CD4-positive, alpha-beta T cell (primary cell): ENCODE results near the gene C2orf76. TPM values are rescaled to one million over a fixed set of nuclear protein-coding genes. Genes with fewer than 3 reads are reported as not detected.

Experiments
- ATAC-seq: fragments of 200-7000 bp; cut with Tn5 transposase; one replicate; pipeline ENCODE4 v1.10.0; 2022; ENCODE audit warnings: mild to moderate bottlenecking; ENCODE audit not compliant: poor library complexity
- CTCF ChIA-PET: fragments of 350-600 bp; sonication (Branson Sonifier 250); formaldehyde crosslinking; loops from one replicate; lab custom pipeline; 2021; ENCODE audit warnings: antibody characterized with exemption, inconsistent platforms; lab: Charles Lee
- POLR2A ChIA-PET: fragments of 350-600 bp; sonication (Branson Sonifier 250); formaldehyde crosslinking; loops from one replicate; lab custom pipeline; 2021; ENCODE audit warnings: antibody characterized with exemption, inconsistent platforms; lab: Charles Lee
- DNase-seq, 14 experiments: peaks; one replicate each; pipeline ENCODE4 v3.0.0-alpha.2; 2013 to 2020; ENCODE audit warnings: mixed read lengths in 2 of 14
- H3K27ac ChIP-seq, 2 donors: one replicate each; pipeline versions ENCODE4 v1.5.1 to v1.7.0; 2013; ENCODE audit warnings: low read length in 2 of 2, low read depth in 1 of 2, mild to moderate bottlenecking in 1 of 2
- H3K27me3 ChIP-seq, 2 experiments: 1 replicate in 1 of 2; 2 replicates in 1 of 2; pipeline versions ENCODE4 v1.6.1 to v1.7.0; 2013; ENCODE audit warnings: low read length in 2 of 2, control low read depth in 1 of 2, mild to moderate bottlenecking in 1 of 2, moderate library complexity in 1 of 2; ENCODE audit not compliant: insufficient read depth in 2 of 2, control insufficient read depth in 1 of 2
- H3K36me3 ChIP-seq: one replicate; pipeline ENCODE4 v1.6.1; 2013; ENCODE audit warnings: low read length, control low read depth; ENCODE audit not compliant: insufficient read depth
- H3K4me1 ChIP-seq: one replicate; pipeline ENCODE4 v1.6.1; 2013; ENCODE audit warnings: low read length, control low read depth; ENCODE audit not compliant: insufficient read depth
- H3K4me3 ChIP-seq: one replicate; pipeline ENCODE4 v1.5.1; 2013; ENCODE audit warnings: mild to moderate bottlenecking, low read length, moderate library complexity
- H3K9me3 ChIP-seq, 2 experiments: 1 replicate in 1 of 2; 2 replicates in 1 of 2; pipeline versions ENCODE4 v1.6.1 to v1.7.0; 2013; ENCODE audit warnings: low read length in 2 of 2, mild to moderate bottlenecking in 2 of 2, control low read depth in 1 of 2, moderate library complexity in 1 of 2; ENCODE audit not compliant: control insufficient read depth in 1 of 2, insufficient read depth in 1 of 2
- H3K27ac Mint-ChIP-seq: one replicate; pipeline ENCODE4 v1.8.0; 2020; ENCODE audit warnings: mixed read lengths
- H3K27me3 Mint-ChIP-seq: one replicate; pipeline ENCODE4 v1.8.0; 2021; ENCODE audit warnings: mixed read lengths
- H3K36me3 Mint-ChIP-seq: one replicate; pipeline ENCODE4 v1.8.0; 2021; ENCODE audit warnings: low read depth, mixed read lengths
- H3K4me1 Mint-ChIP-seq: one replicate; pipeline ENCODE4 v1.8.0; 2021; ENCODE audit warnings: low read depth, mixed read lengths
- H3K4me3 Mint-ChIP-seq: one replicate; pipeline ENCODE4 v1.8.0; 2020; ENCODE audit warnings: mild to moderate bottlenecking, mixed read lengths
- H3K9me3 Mint-ChIP-seq: one replicate; pipeline ENCODE4 v1.8.0; 2020; ENCODE audit warnings: mixed read lengths
- CTCF ChIP-seq: fragments of 200-600 bp; IDR thresholded peaks from one replicate; pipeline ENCODE4 v1.8.0; 2022; ENCODE audit warnings: antibody characterized with exemption, mild to moderate bottlenecking
- intact Hi-C, 2 experiments: fragments of 100-400 bp; cut with DNase I in 1 of 2; cut with micrococcal nuclease in 1 of 2; formaldehyde crosslinking; loops; one replicate each; pipeline versions ENCODE4 v1.15.1 to v1.9.0; 2023 to 2025; cut with DNase I, micrococcal nuclease
- total RNA-seq, 174 experiments: library from RNA in 2 of 174; stranded (reverse) in 2 of 174; gene quantifications; one replicate each; pipeline ENCODE4 v1.2.3 and lab custom pipeline; 2021 to 2026

C2orf76 gene
- total RNA-seq, 2 experiments from 2014 or later = 2.8 to 4.5 TPM

GRCh38 chr2:119311371-119311770 lies 55.3 kb downstream of the C2orf76 start:
- H3K4me1 ChIP-seq = no peaks in the 10 kb centered on the region
- POLR2A ChIA-PET = no interaction called here
- CTCF ChIA-PET = no interaction called here
- intact Hi-C loops = no loop called here
- H3K36me3 ChIP-seq = no peaks in the 10 kb centered on the region
- no peak overlapping the region for H3K4me3 Mint-ChIP-seq
- no peaks in the 10 kb centered on the region for H3K9me3 ChIP-seq
- H3K27me3 ChIP-seq = no peaks in the 10 kb centered on the region
- no peak overlapping the region for H3K27ac Mint-ChIP-seq
- H3K9me3 Mint-ChIP-seq = no peaks in the 10 kb centered on the region
- ATAC-seq (no peak), DNase-seq (no peak)
- H3K4me1 Mint-ChIP-seq = no peaks in the 10 kb centered on the region
- no peak overlapping the region for H3K4me3 ChIP-seq
- TF ChIP-seq CTCF = no peak
- peaks cover 17% of the 10 kb centered on the region for H3K36me3 Mint-ChIP-seq
- H3K27ac ChIP-seq = no peak overlapping the region
- H3K27me3 Mint-ChIP-seq = no peaks in the 10 kb centered on the region

- Mint-ChIP-seq H3K4me1 (no peaks in the 10 kb centered on the region), H3K27ac (no peak overlapping the region), H3K27me3 (no peaks in the 10 kb centered on the region), H3K36me3 (peaks cover 17% of the 10 kb centered on the region), H3K9me3 (no peaks in the 10 kb centered on the region), H3K4me3 (no peak overlapping the region)
- ATAC-seq (no peak), DNase-seq (no peak)
- Histone ChIP-seq H3K9me3 (no peaks in the 10 kb centered on the region), H3K4me1 (no peaks in the 10 kb centered on the region), H3K27me3 (no peaks in the 10 kb centered on the region), H3K27ac (no peak overlapping the region), H3K36me3 (no peaks in the 10 kb centered on the region), H3K4me3 (no peak overlapping the region)
- TF ChIP-seq CTCF = no peak
- ChIA-PET CTCF (no interaction called here), POLR2A (no interaction called here)
- intact Hi-C loops = no loop called here
These were observed 57.8 kb downstream of the C2orf76 start for GRCh38 chr2:119308793-119309330.

- H3K4me3 ChIP-seq = no peak overlapping the region
- ChIA-PET CTCF (no interaction called here), POLR2A (no interaction called here)
- H3K9me3 Mint-ChIP-seq = no peaks in the 10 kb centered on the region
- no peak overlapping the region for H3K27ac Mint-ChIP-seq
- H3K4me1 Mint-ChIP-seq = no peaks in the 10 kb centered on the region
- no peak overlapping the region for H3K4me3 Mint-ChIP-seq
- peaks cover 17% of the 10 kb centered on the region for H3K36me3 Mint-ChIP-seq
- H3K9me3 ChIP-seq = no peaks in the 10 kb centered on the region
- intact Hi-C loops = no loop called here
- H3K36me3 ChIP-seq = no peaks in the 10 kb centered on the region
- no peaks in the 10 kb centered on the region for H3K27me3 ChIP-seq
- no peaks in the 10 kb centered on the region for H3K4me1 ChIP-seq
- no peaks in the 10 kb centered on the region for H3K27me3 Mint-ChIP-seq
- no peak overlapping the region for H3K27ac ChIP-seq
- DNase-seq (no peak), ATAC-seq (no peak)
- no peak for TF ChIP-seq CTCF
These were observed 59.1 kb downstream of the C2orf76 start for GRCh38 chr2:119307419-119308140.
